ENCODE data around the gene NEMF. TPM values are rescaled to one million over a fixed set of nuclear protein-coding genes. Genes with fewer than 3 reads are reported as not detected.
"Not testable (repeated sequence)": the region's sequence is repeated elsewhere in the genome, so short reads cannot be mapped to it uniquely, and the experiment has no call there.

The NEMF gene
- total and polyA plus RNA-seq, 2 donors (not counting 1 experiment from before 2014, with no cell fraction given): 26.7 to 127 TPM

DNA sequence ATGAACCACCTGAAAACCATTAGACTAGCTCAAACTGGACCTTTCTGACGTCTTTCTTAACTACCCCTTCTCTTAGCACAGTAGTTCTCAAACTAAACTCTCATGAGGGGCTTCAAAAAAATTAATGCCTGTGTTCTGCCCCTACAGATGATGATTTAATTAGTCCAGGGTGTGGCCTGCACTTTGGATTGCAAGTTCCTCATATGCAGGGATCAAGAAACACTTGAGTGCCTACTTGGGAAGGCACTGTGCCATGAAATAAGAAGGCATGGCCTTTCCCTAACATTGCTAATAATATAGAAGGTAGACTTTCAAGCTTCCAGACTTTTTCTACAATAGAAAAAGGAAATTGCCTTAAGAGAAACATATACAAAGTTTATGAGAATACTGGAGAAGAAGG is 107.4 kb downstream of the NEMF start:
- Histone ChIP-seq H2AFZ (ENCODE audit: insufficient read depth, low read depth, low read length, poor library complexity, severe bottlenecking) (no peak overlapping the region), H3K27ac (ENCODE audit: low read length in 2 of 2) (no peak overlapping the region), H3K79me2 (ENCODE audit: control insufficient read depth, insufficient read depth, low read length) (no peaks in the 10 kb centered on the region), H3K4me1 (ENCODE audit: control insufficient read depth in 2 of 2, insufficient read depth in 2 of 2, low read length in 2 of 2) (no peaks in the 10 kb centered on the region), H3K9ac (ENCODE audit: low read length) (no peak overlapping the region), H3K36me3 (replicated peaks in 1 of 2; ENCODE audit: control extremely low read depth in 1 of 2, control insufficient read depth in 1 of 2, extremely low read depth in 1 of 2, insufficient read depth in 2 of 2, low read length in 1 of 2) (peaks cover 1 to 4% of the 10 kb centered on the region in 2 experiments), H3K4me2 (replicated peaks; ENCODE audit: low read depth, low read length, poor library complexity, severe bottlenecking) (no peak overlapping the region), H4K20me1 (ENCODE audit: control insufficient read depth, insufficient read depth, low read length, poor library complexity, severe bottlenecking) (no peaks in the 10 kb centered on the region), H3K27me3 (replicated peaks in 1 of 4; ENCODE audit: control extremely low read depth in 1 of 4, control insufficient read depth in 3 of 4, insufficient read depth in 4 of 4, low read length in 3 of 4) (no peaks in the 10 kb centered on the region), H3K9me3 (ENCODE audit: control extremely low read depth in 1 of 3, control insufficient read depth in 2 of 3, insufficient read depth in 1 of 3, low read length in 2 of 3) (no peaks in the 10 kb centered on the region), H3K4me3 (ENCODE audit: control extremely low read depth in 1 of 5, extremely low read depth in 1 of 5, insufficient read depth in 1 of 5, low read depth in 2 of 5, low read length in 4 of 5) (no peak overlapping the region)
- H3K9me3 Mint-ChIP-seq (ENCODE audit: insufficient read depth): no peaks in the 10 kb centered on the region
- ChIA-PET CTCF (no interaction called here), POLR2A (no interaction called here)
- ATAC-seq (ENCODE audit: low read depth) (no peak), DNase-seq (no peak)
- no peaks in the 10 kb centered on the region for H3K27me3 Mint-ChIP-seq
- WGBS (ENCODE audit: insufficient coverage): no CpG with 5 or more reads among the region's 1 CpG
- intact Hi-C loops (cut with micrococcal nuclease): no loop called here
- TF ChIP-seq EZH2 (IDR thresholded peaks at IDR 0.05; ENCODE audit: borderline replicate concordance, insufficient read depth, low read depth, low read length, poor library complexity, severe bottlenecking): no peak
- TF ChIP-seq, protein P1, sequence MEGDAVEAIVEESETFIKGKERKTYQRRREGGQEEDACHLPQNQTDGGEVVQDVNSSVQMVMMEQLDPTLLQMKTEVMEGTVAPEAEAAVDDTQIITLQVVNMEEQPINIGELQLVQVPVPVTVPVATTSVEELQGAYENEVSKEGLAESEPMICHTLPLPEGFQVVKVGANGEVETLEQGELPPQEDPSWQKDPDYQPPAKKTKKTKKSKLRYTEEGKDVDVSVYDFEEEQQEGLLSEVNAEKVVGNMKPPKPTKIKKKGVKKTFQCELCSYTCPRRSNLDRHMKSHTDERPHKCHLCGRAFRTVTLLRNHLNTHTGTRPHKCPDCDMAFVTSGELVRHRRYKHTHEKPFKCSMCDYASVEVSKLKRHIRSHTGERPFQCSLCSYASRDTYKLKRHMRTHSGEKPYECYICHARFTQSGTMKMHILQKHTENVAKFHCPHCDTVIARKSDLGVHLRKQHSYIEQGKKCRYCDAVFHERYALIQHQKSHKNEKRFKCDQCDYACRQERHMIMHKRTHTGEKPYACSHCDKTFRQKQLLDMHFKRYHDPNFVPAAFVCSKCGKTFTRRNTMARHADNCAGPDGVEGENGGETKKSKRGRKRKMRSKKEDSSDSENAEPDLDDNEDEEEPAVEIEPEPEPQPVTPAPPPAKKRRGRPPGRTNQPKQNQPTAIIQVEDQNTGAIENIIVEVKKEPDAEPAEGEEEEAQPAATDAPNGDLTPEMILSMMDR (IDR thresholded peaks at IDR 0.05): no peak
- H3K4me3 Mint-ChIP-seq: no peak overlapping the region
- H3K27ac Mint-ChIP-seq: no peak overlapping the region
- no peaks in the 10 kb centered on the region for H3K4me1 Mint-ChIP-seq

DNA sequence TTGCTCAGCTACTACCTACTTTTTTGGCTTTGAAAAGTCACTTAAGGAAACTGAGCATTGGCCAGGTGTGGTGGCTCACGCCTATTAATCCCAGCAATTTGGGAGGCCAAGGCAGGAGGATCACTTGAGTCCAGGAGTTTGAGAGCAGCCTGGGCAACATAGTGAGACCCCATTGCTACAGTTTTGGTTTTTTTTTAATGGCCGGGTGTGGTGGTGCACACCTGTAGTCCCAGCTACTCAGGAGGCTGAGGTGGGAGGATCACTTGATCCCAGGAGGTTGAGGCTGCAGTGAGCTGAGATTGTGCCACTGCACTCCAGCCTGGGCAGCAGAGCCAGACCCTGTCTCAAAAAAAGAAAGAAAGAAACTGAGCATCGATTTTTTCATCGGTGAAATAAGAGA is 116.9 kb downstream of the NEMF start:
- DNase-seq; POLR2A ChIA-PET; H3K4me3 ChIP-seq (ENCODE audit: control extremely low read depth in 1 of 5, extremely low read depth in 1 of 5, insufficient read depth in 1 of 5, low read depth in 2 of 5, low read length in 4 of 5); H3K27ac ChIP-seq (ENCODE audit: low read length in 2 of 2); H3K4me1 Mint-ChIP-seq; H3K9ac ChIP-seq (ENCODE audit: low read length); H3K9me3 Mint-ChIP-seq (ENCODE audit: insufficient read depth); CTCF ChIA-PET; H2AFZ ChIP-seq (ENCODE audit: insufficient read depth, low read depth, low read length, poor library complexity, severe bottlenecking); H3K9me3 ChIP-seq (ENCODE audit: control extremely low read depth in 1 of 3, control insufficient read depth in 2 of 3, insufficient read depth in 1 of 3, low read length in 2 of 3); intact Hi-C loops (cut with micrococcal nuclease); H3K27ac Mint-ChIP-seq; H3K27me3 ChIP-seq (replicated peaks in 1 of 4; ENCODE audit: control extremely low read depth in 1 of 4, control insufficient read depth in 3 of 4, insufficient read depth in 4 of 4, low read length in 3 of 4); H4K20me1 ChIP-seq (ENCODE audit: control insufficient read depth, insufficient read depth, low read length, poor library complexity, severe bottlenecking); ATAC-seq (ENCODE audit: low read depth); H3K4me1 ChIP-seq (ENCODE audit: control insufficient read depth in 2 of 2, insufficient read depth in 2 of 2, low read length in 2 of 2); H3K27me3 Mint-ChIP-seq; H3K4me2 ChIP-seq (replicated peaks; ENCODE audit: low read depth, low read length, poor library complexity, severe bottlenecking); H3K4me3 Mint-ChIP-seq; H3K36me3 ChIP-seq (replicated peaks in 1 of 2; ENCODE audit: control extremely low read depth in 1 of 2, control insufficient read depth in 1 of 2, extremely low read depth in 1 of 2, insufficient read depth in 2 of 2, low read length in 1 of 2); H3K79me2 ChIP-seq (ENCODE audit: control insufficient read depth, insufficient read depth, low read length): not testable (repeated sequence)
- 67% methylated on average over 2 of the region's 4 CpGs for WGBS (ENCODE audit: insufficient coverage)

All from B cell (primary cell).